GM06990 (cell line): ENCODE data around the gene DNAJA2.

ENCODE experiments used
- DNase-seq: peaks from one replicate; pipeline ENCODE4 v3.0.0-alpha.2; 2011; ENCODE audit not compliant: insufficient read length; ENCODE audit errors: extremely low read depth
- H3K27me3 ChIP-seq: replicated peaks from 2 replicates; pipeline ENCODE4 v1.6.0; 2011; ENCODE audit warnings: low read length; ENCODE audit not compliant: control insufficient read depth, insufficient read depth
- H3K36me3 ChIP-seq: 2 replicates; pipeline ENCODE4 v1.5.1; 2011; ENCODE audit warnings: low read length; ENCODE audit not compliant: control insufficient read depth, insufficient read depth
- H3K4me3 ChIP-seq: replicated peaks from 2 replicates; pipeline ENCODE4 v1.5.1; 2011; ENCODE audit warnings: low read depth, mild to moderate bottlenecking, control low read depth, low read length
- CTCF ChIP-seq: IDR thresholded peaks from 2 replicates; pipeline ENCODE4 v1.5.1; 2011; ENCODE audit warnings: low read length, control low read depth, mild to moderate bottlenecking, inconsistent platforms; ENCODE audit not compliant: insufficient read depth, poor library complexity, severe bottlenecking

The DNAJA2 gene

GRCh38 chr16:46962629-46963028, 10.8 kb downstream of the DNAJA2 start:
- H3K4me3 ChIP-seq, result no peak overlapping the region
- peaks cover 33% of the 10 kb centered on the region for H3K36me3 ChIP-seq
- no peak for TF ChIP-seq CTCF
- no peaks in the 10 kb centered on the region for H3K27me3 ChIP-seq
- no peak for DNase-seq

DNA sequence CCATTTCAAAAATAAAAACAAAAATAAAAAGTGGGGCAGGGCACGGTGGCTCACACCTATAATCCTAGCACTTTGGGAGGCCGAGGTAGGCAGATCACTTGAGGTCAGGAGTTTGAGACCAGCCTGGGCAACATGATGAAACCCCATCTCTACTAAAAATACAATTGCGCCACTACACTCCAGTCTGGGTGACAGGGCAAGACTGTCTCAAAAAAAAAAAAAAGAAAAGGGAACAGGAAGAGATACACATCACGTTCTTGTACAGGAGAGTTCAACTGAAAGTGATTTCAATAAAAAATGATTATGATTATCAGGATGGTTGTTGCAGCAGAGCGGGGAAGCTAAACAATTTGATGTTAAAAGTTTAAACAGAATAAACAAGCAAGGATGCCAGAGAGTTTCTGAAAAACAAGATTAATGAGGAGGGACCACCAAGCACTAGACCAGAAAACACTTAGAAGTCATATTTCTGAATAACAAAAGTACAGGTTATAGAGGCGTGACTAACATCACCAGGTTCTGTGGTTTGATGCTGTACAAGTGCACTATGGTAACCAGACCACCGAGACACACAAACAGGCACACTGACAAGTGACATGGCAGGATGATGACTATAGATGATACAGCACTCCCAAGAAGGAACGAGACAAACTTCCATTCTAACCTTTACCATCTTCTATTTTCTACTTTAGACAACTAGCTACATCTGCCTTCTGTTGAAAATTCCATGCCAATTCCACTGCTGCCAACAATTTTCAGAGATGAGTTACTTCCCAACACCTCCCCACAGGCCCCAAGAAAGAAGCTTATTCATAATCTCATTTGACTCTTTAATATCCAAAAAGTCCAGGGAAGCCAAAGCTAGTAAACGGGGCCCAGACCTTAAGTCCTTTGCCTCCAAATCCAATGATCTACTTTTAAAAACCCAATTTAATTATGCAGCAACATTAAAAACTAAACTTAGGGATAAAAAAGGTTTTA, 11.8 kb downstream of the DNAJA2 start:
- peaks cover 31% of the 10 kb centered on the region for H3K36me3 ChIP-seq
- no peaks in the 10 kb centered on the region for H3K27me3 ChIP-seq
- no peak overlapping the region for H3K4me3 ChIP-seq
- no peak for DNase-seq
- TF ChIP-seq CTCF, result no peak

DNA sequence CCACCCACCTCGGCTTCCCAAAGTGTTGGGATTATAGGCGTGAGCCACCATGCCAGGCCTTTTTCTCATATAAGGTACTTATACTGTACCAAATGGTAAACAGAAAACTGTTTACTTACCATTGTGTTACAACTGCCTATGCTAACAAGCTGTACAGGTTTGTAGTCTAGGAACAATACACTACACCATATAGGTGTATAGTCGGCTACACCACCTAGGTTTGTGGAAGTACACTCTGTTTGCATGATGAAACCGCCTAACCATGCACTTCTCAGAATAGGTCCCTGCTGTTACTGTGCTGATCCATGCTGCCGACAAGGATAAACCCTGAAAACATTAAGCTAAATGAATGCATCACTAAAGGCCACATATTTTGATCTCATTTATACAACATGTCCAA, 18.9 kb downstream of the DNAJA2 start:
- DNase-seq, result no peak
- peaks cover 14% of the 10 kb centered on the region for H3K36me3 ChIP-seq
- no peak overlapping the region for H3K4me3 ChIP-seq
- TF ChIP-seq CTCF, result no peak
- no peaks in the 10 kb centered on the region for H3K27me3 ChIP-seq

GRCh38 chr16:46950009-46950408, 23.5 kb downstream of the DNAJA2 start:
- no peak for TF ChIP-seq CTCF
- H3K36me3 ChIP-seq, result peaks cover 1% of the 10 kb centered on the region
- DNase-seq, result no peak
- no peak overlapping the region for H3K4me3 ChIP-seq
- no peaks in the 10 kb centered on the region for H3K27me3 ChIP-seq

DNA sequence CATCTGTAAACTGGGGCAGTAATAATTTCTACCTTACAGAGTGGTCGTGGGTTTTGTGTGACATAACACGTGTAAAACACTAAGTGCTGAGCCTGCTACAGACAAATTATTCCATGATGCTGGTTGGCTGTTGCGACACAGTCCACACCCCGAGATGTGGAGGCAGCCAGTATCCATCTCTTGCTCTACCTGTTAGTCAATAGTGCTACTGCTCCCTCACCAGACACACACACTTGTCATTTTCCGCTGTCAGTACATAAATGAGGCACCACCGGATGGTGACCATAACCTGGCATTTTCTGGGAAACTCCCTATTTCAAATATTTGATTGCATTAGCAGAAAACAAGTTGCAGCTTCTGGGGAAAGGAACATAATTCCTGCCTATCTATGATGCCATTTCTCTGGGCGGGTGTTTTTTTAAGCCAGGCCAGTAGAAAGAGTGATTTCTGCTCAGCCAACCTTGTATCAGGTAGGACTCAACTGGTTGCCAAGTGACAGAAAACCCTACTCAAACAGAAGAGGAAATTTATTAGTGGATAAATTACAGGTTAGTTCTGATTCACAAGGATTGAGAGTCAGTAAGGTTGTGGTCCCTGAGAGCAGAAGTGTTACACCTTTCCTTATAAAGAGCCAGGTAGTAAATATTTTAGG, 24.1 kb downstream of the DNAJA2 start:
- Histone ChIP-seq H3K4me3 (no peak overlapping the region), H3K27me3 (no peaks in the 10 kb centered on the region), H3K36me3 (no peaks in the 10 kb centered on the region)
- no peak for TF ChIP-seq CTCF
- DNase-seq, result peak; percentile 34
